HK-2 (cell line): ENCODE results near the gene FGD5.
"Not testable (repeated sequence)": the region's sequence is repeated elsewhere in the genome, so short reads cannot be mapped to it uniquely, and the experiment has no call there.

Experiments
- DNase-seq: peaks from one replicate; pipeline ENCODE4 v3.0.0-alpha.2; 2018; ENCODE audit not compliant: unreplicated experiment

The FGD5 gene

GRCh38 chr3:14903501-14903900 is 84.7 kb downstream of the FGD5 start:
- not testable (repeated sequence) for DNase-seq

DNA sequence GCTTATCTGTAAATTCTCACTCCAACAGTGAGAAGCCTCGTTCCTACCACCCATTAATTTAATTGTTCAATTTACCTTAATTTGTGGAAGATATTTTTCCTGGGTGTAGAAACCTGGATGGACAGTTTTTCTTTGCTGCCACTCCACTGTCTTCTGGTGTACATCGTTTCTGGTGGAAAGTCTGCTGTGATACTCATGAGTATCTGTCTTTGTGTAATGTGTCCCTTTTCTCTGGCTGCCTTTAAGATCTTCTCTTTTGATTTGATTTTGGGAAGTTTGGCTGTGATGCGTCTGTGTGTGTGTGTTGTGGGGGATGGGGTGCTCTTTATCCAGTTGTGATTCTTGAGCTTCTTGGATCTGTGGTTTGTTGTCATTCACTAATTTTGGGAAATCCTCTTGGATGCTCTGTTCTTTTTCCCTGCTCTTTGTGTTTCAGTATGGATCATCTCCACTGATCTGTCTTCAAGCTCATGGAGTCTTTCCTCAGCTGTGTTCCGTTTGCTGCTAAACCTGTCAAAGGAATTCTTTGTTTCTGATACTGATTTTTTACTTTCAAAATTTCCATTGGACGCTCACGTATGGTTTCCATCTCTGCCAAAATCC is 86.4 kb downstream of the FGD5 start:
- DNase-seq: no peak

- no peak for DNase-seq
Observed at GRCh38 chr3:14906355-14906971, 87.7 kb downstream of the FGD5 start.

GRCh38 chr3:14907043-14907966 is 88.5 kb downstream of the FGD5 start:
- no peak for DNase-seq

DNA sequence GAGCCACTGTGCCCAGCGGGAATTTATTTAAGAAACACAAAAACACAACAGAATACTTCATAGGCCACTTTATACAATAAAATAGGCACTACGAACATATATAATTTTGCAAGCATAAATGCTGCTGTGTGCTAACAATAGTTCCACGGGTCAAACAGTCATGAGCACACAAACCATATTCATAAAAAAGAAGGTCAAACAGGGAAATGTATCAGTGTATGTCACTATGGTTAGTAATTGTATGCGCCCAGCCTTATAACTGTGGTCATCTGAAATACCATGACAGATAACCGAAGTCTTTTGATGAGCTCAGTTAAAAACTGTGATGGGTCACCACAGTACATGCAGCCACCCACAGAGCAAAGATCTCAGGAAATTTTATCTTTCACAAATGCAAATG is 90.5 kb downstream of the FGD5 start:
- no peak for DNase-seq

DNA sequence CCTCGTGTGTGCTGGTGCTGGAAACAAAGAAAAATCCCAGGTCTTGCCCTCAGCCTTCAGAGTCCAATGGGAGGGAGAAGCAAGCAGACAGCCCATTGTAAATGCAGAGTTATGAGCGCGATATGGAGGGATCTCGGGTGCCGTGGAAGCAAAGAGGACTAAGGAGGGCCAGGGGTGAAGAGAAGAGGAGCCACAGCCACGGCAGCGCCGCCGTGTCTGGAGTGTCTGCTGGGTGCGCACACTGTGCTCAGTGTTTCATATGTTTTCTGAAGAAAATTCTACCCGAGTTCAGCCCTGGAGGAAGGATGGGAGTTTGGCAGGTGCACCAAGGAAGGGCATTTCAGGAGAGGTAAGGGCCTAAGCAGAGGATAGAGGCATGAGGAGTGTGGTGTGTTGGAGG is 92.9 kb downstream of the FGD5 start:
- no peak for DNase-seq

- no peak for DNase-seq
Observed at GRCh38 chr3:14913071-14913925, 94.5 kb downstream of the FGD5 start.

DNA sequence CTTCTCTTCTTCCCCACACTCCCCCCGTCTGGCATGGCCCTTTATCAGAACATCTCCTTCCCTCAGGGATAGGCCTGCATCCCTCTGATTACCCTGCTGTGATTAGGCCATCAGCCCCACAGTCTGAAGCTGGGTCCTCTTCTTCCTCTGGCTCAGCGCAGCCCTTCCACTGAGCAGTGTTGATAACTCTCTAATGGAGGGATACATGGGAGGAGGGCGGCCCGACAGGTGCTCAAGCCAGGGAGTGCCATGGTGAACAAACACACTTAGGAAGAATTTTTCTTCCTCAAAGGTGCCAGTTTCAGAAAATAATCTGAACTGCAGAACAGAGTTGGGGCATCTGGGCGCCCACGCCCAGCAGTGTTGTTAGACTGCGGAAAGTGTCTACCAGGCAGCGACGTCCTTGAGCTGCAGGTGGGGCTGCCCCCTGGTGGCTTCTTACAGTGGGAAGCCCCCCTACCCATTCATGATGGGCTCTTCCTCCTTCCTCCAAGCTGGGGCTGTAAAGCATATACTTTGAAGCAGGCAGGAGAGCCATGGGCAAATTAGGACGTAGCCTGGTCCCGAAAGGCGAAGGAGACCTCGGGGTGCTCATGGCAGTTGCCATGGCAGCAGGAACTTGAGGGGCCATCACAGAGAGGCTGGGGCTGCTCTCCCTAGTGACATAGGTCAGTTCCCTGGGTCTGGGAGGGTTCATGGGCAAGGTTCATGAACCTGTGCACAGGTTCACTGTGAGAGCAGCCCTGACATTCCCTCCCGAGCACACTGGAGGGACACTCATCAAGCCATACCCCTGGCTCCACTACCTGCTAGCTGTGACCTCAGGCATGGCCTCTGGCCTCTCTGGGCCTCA is 95.4 kb downstream of the FGD5 start:
- no peak for DNase-seq

DNA sequence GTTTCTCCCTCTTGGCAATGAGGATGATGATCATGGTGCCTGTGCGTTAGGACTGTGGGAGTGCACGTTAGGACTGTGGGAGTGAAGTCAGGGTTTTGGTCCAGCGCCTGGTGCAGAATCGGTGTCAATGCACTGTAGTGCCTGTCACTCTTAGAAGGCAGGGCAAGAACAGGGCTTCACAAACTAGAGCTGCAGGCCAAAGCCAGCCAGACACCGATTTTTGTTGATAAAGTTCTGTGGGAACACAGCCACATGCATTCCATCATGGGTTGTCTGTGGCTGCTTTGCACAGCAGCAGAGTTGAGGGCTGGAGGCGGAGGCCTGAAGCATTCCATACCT is 96.0 kb downstream of the FGD5 start:
- DNase-seq: no peak

- no peak for DNase-seq
Observed at GRCh38 chr3:14915636-14916222, 97.0 kb downstream of the FGD5 start.

GRCh38 chr3:14918356-14918860 is 99.6 kb downstream of the FGD5 start:
- DNase-seq: no peak

GRCh38 chr3:14920536-14920935 is 101.8 kb downstream of the FGD5 start:
- no peak for DNase-seq

DNA sequence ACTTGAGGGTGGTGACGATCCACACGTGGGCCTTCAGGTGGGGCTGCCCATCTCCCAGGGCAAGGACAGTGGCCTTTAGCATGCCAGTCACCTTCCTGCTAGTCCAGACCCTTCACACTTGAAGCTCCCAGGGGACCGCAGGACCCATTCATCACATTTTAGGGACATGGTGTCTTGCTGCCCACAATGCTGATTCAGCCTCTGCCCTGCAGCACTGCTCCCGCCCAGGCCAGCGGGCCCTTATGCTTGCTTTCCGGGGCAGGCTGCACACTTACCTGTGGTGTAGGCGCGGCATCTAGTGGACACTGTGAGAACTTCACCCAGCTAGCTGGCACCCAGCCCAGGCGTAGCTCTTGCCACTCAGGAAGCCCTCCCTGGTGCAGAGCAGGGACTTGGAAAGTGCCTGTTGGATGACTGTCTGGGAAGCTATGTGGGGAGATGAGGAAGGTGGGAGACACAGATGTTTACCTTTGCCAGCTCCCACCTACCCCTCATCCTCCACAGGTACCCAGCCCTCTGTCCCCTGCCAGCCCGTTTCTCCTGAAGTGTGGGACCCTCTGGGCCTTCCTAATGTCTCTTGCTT is 102.4 kb downstream of the FGD5 start:
- DNase-seq: peak; percentile 87

DNA sequence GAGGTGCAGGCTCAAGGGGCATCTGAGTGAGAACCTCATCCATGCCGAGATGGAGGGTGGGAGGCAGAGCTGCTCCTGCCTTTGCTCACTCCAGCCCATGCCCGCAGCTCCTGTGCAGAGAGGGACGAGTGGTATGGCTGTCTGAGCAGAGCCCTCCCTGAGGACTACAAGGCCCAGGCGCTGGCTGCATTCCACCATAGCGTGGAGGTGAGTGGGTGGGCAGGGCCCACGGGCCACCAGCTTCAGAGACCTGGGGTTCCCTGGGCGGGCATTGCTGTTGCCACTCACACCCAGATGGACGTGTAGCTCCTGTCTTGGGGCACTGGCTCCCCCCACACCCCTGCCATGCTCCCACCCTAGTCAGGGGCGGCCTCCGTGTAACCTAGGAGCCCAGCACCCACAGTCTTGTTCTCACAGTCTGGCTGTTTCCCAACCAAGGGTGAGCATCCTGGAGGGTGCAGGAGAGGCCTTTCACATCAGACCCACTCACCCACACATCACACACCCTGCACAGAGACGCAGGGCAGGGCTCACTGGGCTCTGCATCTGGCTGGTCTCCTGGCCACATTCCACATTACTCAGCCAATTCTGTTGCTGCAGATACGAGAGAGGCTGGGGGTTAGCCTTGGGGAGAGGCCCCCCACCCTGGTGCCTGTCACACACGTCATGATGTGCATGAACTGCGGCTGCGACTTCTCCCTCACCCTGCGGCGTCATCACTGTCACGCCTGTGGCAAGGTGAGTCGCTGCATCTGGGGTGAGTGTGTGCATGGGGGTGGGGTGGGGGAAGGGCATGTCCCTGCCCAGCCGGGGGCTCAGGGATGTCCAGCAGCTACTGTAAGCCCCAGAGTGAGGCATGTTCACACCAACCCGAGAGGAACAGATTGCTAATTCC is 103.3 kb downstream of the FGD5 start:
- peak; percentile 3 for DNase-seq

- no peak for DNase-seq
Observed at GRCh38 chr3:14922863-14923262, 104.1 kb downstream of the FGD5 start.

DNA sequence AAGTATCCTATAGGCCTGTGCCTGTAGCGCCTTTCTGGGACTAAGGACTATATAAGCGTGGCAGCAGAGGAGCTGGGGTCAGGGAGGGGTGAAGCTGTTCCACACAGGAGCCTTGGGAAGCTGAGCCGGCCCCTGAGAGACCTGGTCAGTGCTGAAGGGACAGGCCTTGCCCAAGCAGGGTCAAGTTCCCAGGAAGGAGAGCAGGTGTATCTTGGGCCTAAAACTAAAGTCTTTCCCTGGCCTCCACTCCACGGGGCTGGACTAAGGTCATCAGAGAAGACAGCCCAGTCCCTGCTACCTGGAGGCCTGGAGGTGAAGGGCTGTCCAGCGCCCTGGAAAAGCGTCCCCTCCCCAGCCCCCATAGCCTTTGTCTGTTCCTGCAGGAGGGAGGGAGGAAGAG is 104.7 kb downstream of the FGD5 start:
- DNase-seq: no peak

GRCh38 chr3:14925729-14926591 is 107.2 kb downstream of the FGD5 start:
- peak; percentile 14 for DNase-seq

GRCh38 chr3:14926592-14926991 is 107.8 kb downstream of the FGD5 start:
- DNase-seq: no peak
